ENCODE data around the gene KRT8.
"Not testable (repeated sequence)": the region's sequence is repeated elsewhere in the genome, so short reads cannot be mapped to it uniquely, and the experiment has no call there.

Gene KRT8

GRCh38 chr12:52901715-52902541 lies 2.9 kb downstream of the KRT8 start:
- DNase-seq: no peak

- DNase-seq: no peak
Measured at GRCh38 chr12:52900896-52901714, 3.8 kb downstream of the KRT8 start.

GRCh38 chr12:52900166-52900895 lies 4.5 kb downstream of the KRT8 start:
- DNase-seq: no peak

GRCh38 chr12:52899338-52900035 lies 5.4 kb downstream of the KRT8 start:
- no peak for DNase-seq

GRCh38 chr12:52896190-52897100 lies 8.4 kb downstream of the KRT8 start:
- no peak for DNase-seq

- no peak for DNase-seq
Measured at GRCh38 chr12:52895726-52896189, 9.1 kb downstream of the KRT8 start.

GRCh38 chr12:52892974-52893373 lies 11.9 kb downstream of the KRT8 start:
- DNase-seq: no peak

- no peak for DNase-seq
Measured at GRCh38 chr12:52892207-52892852, 12.5 kb downstream of the KRT8 start.

- DNase-seq: no peak
Measured at GRCh38 chr12:52891044-52891443, 13.8 kb downstream of the KRT8 start.

- no peak for DNase-seq
Measured at GRCh38 chr12:52890417-52890816, 14.5 kb downstream of the KRT8 start.

GRCh38 chr12:52884526-52885293 lies 20.2 kb downstream of the KRT8 start:
- peak; percentile 89 to 90 for DNase-seq

GRCh38 chr12:52880499-52880898 lies 24.4 kb downstream of the KRT8 start:
- DNase-seq: not testable (repeated sequence)

- DNase-seq: peak; percentile 80 to 85
Measured at GRCh38 chr12:52879394-52880351, 25.2 kb downstream of the KRT8 start.

GRCh38 chr12:52878507-52879393 lies 26.1 kb downstream of the KRT8 start:
- DNase-seq: no peak

- no peak for DNase-seq
Measured at GRCh38 chr12:52877242-52877641, 27.6 kb downstream of the KRT8 start.

- no peak for DNase-seq
Measured at GRCh38 chr12:52876372-52876771, 28.5 kb downstream of the KRT8 start.

- DNase-seq: no peak
Measured at GRCh38 chr12:52874573-52875435, 30.1 kb downstream of the KRT8 start.

Data from activated T-cell treated with anti-CD3 and anti-CD28 coated beads, Interleukin-2, amount 50 U/mL, for 48 hours (primary cell).